Measurements from ENCODE around the gene GNGT2.

GNGT2 gene

DNA sequence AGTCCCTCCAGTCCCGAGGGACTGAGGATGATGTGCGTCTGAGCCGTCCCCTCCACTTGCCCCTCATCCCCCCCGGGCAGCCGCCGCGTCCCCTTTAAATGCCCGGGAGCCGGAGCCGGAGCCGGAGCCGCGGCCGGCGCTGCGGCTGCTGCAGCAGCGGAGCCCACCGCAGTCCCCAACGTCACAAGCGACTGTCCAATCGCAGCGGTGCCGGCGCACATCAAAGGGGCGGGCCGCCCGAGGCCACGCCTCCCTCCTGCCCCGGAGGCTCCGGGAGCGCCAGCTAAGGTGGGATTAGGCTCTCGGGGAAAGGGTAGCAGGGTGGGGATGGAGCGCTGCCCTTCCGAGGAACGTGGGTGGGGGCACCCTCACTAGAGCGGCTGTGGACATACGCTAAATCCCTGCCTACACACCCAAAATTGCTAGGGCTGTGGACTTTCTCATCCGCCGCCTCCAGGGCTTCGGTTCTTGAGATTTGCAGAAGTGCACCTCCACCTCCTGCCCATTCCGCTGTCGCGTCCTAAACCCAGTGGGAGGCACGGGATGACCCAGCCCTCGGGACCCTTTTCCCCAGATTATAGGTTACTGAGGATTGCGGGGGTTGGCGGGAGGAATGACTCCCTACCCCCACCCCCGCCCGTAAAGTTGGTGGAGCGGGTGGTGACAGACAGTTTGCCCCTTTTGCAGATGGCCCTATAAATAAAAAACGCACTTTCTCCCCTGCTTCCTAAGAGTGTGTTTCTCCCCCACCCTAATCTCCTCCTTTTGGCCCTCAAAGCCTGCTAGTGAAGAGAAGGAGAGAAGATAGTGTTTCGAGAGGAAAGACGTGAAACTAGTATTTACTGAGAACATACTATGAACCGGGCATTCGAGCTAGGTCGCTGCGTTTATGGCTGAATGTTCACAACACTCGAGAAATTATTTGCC lies 20.5 kb upstream of the GNGT2 start, which contains the start of gene PHOSPHO1 (continued):
- TF ChIP-seq SCRT2 (tag by site-specific recombination; IDR thresholded peaks at IDR 0.05): no peak
- no peak for TF ChIP-seq ZNF24 (tag by site-specific recombination; IDR thresholded peaks at IDR 0.05)
- TF ChIP-seq ZNF664 (tag by site-specific recombination; IDR thresholded peaks at IDR 0.05): peak; percentile 93
- no peak for TF ChIP-seq ZNF747 (tag by site-specific recombination; IDR thresholded peaks at IDR 0.05)
- TF ChIP-seq ZBTB20 (tag by site-specific recombination; IDR thresholded peaks at IDR 0.05): peak; percentile 34; the same call in 1 of the 2 replicates
- peak; percentile 86 for TF ChIP-seq SP2 (tag by site-specific recombination; IDR thresholded peaks at IDR 0.05)
- TF ChIP-seq ZNF629 (tag by site-specific recombination; IDR thresholded peaks at IDR 0.05): peak; percentile 65
- no peak for TF ChIP-seq FEZF1 (tag by site-specific recombination; IDR thresholded peaks at IDR 0.05)
- TF ChIP-seq PRDM1 (tag by site-specific recombination; IDR thresholded peaks at IDR 0.05): peak; percentile 26; the same call in 1 of the 2 replicates
- TF ChIP-seq ZSCAN30 (tag by site-specific recombination; IDR thresholded peaks at IDR 0.05): no peak
- TF ChIP-seq KLF16 (tag by site-specific recombination; IDR thresholded peaks at IDR 0.05): peak; percentile 50; the same call in 1 of the 2 replicates
- TF ChIP-seq KLF9 (tag by site-specific recombination; IDR thresholded peaks at IDR 0.05; ENCODE audit: low read depth): peak; percentile 80
- TF ChIP-seq ZNF776 (tag by site-specific recombination; IDR thresholded peaks at IDR 0.05; ENCODE audit: borderline replicate concordance): no peak
- TF ChIP-seq, protein P1, sequence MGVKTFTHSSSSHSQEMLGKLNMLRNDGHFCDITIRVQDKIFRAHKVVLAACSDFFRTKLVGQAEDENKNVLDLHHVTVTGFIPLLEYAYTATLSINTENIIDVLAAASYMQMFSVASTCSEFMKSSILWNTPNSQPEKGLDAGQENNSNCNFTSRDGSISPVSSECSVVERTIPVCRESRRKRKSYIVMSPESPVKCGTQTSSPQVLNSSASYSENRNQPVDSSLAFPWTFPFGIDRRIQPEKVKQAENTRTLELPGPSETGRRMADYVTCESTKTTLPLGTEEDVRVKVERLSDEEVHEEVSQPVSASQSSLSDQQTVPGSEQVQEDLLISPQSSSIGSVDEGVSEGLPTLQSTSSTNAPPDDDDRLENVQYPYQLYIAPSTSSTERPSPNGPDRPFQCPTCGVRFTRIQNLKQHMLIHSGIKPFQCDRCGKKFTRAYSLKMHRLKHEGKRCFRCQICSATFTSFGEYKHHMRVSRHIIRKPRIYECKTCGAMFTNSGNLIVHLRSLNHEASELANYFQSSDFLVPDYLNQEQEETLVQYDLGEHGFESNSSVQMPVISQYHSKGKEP (tag by site-specific recombination; IDR thresholded peaks at IDR 0.05): peak; percentile 96

DNA sequence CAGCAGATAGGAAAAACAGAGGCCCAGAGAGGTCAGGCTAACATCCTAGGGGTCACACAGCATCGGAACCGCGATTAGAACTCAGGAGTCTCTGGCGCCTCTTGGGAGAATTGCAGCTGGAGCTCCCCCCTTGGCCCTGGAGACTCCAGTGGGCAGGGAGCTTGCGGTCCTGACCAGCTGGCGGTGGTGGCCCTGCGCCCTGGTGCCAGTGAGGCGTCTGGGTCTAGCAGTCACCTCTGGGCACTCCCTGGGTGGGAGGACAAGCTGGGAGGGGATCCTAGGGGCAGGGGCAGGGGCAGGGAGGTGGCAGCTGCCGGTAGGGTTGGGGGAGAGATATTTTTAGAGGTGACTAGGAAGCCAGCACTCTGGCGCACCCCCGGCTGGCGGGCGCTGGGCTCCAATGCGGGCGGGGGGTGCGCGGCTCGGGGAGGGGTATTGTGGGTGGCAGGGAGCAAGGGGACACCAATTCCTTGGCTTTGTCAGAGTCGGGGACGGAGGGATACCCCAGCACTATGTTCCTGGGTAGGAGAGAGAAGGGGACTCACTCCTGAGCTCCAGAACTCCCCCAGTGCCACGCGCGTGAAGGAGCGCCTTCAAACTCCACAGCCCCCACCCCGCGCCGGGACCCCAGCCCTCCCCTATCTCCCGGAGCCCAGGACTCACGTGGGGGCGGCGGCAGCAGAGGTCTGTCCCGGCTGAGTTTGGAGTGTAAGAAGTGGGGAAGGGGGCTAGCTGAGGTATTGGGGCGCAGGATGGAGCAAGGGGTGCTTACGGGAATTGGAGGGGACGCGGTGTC lies 19.6 kb upstream of the GNGT2 start:
- no peaks in the 10 kb centered on the region for H3K36me3 ChIP-seq (ENCODE audit: control insufficient read depth in 2 of 2, insufficient read depth in 1 of 2, low read length in 2 of 2)
- TF ChIP-seq, protein P2, sequence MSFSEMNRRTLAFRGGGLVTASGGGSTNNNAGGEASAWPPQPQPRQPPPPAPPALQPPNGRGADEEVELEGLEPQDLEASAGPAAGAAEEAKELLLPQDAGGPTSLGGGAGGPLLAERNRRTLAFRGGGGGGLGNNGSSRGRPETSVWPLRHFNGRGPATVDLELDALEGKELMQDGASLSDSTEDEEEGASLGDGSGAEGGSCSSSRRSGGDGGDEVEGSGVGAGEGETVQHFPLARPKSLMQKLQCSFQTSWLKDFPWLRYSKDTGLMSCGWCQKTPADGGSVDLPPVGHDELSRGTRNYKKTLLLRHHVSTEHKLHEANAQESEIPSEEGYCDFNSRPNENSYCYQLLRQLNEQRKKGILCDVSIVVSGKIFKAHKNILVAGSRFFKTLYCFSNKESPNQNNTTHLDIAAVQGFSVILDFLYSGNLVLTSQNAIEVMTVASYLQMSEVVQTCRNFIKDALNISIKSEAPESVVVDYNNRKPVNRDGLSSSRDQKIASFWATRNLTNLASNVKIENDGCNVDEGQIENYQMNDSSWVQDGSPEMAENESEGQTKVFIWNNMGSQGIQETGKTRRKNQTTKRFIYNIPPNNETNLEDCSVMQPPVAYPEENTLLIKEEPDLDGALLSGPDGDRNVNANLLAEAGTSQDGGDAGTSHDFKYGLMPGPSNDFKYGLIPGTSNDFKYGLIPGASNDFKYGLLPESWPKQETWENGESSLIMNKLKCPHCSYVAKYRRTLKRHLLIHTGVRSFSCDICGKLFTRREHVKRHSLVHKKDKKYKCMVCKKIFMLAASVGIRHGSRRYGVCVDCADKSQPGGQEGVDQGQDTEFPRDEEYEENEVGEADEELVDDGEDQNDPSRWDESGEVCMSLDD (tag by site-specific recombination; IDR thresholded peaks at IDR 0.05): 0 out of 2 replicates have a peak, but pooled peaks have one; percentile 44
- TF ChIP-seq, protein P3, sequence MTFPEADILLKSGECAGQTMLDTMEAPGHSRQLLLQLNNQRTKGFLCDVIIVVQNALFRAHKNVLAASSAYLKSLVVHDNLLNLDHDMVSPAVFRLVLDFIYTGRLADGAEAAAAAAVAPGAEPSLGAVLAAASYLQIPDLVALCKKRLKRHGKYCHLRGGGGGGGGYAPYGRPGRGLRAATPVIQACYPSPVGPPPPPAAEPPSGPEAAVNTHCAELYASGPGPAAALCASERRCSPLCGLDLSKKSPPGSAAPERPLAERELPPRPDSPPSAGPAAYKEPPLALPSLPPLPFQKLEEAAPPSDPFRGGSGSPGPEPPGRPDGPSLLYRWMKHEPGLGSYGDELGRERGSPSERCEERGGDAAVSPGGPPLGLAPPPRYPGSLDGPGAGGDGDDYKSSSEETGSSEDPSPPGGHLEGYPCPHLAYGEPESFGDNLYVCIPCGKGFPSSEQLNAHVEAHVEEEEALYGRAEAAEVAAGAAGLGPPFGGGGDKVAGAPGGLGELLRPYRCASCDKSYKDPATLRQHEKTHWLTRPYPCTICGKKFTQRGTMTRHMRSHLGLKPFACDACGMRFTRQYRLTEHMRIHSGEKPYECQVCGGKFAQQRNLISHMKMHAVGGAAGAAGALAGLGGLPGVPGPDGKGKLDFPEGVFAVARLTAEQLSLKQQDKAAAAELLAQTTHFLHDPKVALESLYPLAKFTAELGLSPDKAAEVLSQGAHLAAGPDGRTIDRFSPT (tag by site-specific recombination; IDR thresholded peaks at IDR 0.05): no peak
- no peak for TF ChIP-seq ZNF140 (tag by site-specific recombination; IDR thresholded peaks at IDR 0.05)
- TF ChIP-seq ZBTB8A (tag by site-specific recombination; IDR thresholded peaks at IDR 0.05): no peak
- no peak for TF ChIP-seq OVOL3 (tag by site-specific recombination; IDR thresholded peaks at IDR 0.05)
- peak; percentile 43; the same call in 1 of the 2 replicates for TF ChIP-seq ZBTB7A (tag by site-specific recombination; IDR thresholded peaks at IDR 0.05; ENCODE audit: low read depth)
- no peak for TF ChIP-seq ZNF776 (tag by site-specific recombination; IDR thresholded peaks at IDR 0.05; ENCODE audit: borderline replicate concordance)
- TF ChIP-seq, protein P4, sequence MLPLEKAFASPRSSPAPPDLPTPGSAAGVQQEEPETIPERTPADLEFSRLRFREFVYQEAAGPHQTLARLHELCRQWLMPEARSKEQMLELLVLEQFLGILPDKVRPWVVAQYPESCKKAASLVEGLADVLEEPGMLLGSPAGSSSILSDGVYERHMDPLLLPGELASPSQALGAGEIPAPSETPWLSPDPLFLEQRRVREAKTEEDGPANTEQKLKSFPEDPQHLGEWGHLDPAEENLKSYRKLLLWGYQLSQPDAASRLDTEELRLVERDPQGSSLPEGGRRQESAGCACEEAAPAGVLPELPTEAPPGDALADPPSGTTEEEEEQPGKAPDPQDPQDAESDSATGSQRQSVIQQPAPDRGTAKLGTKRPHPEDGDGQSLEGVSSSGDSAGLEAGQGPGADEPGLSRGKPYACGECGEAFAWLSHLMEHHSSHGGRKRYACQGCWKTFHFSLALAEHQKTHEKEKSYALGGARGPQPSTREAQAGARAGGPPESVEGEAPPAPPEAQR (tag by site-specific recombination; IDR thresholded peaks at IDR 0.05): no peak
- peak; percentile 35; the same call in 1 of the 2 replicates for TF ChIP-seq GLIS2 (tag by site-specific recombination; IDR thresholded peaks at IDR 0.05)
- TF ChIP-seq ZNF621 (tag by site-specific recombination; IDR thresholded peaks at IDR 0.05): no peak
- no peak for TF ChIP-seq ZNF514 (tag by site-specific recombination; IDR thresholded peaks at IDR 0.05)
- no peak for TF ChIP-seq ZBTB17 (tag by site-specific recombination; IDR thresholded peaks at IDR 0.05)
- peak; percentile 87; the same call in 1 of the 2 replicates for TF ChIP-seq ZNF768 (tag by site-specific recombination; IDR thresholded peaks at IDR 0.05)
- no peak for TF ChIP-seq KLF7 (tag by site-specific recombination; IDR thresholded peaks at IDR 0.05; ENCODE audit: borderline replicate concordance)
- H3K9me3 ChIP-seq (ENCODE audit: control insufficient read depth, insufficient read depth, low read depth, low read length): no peaks in the 10 kb centered on the region
- ChIA-PET CTCF (interaction anchor here (0.6 to 6.3 kb wide), 6 partner anchors 9 to 333 kb away, joined by 3 to 63 read pairs (median 6); no protein-coding TSS in a partner anchor), POLR2A (interaction anchor here (1.1 to 1.7 kb wide), 2 partner anchors 30 to 38 kb away, joined by 4 to 8 read pairs; no protein-coding TSS in a partner anchor)
- no peak overlapping the region for H3K27ac ChIP-seq (ENCODE audit: extremely low read depth, low read depth, low read length)
- no peaks in the 10 kb centered on the region; the same call in 1 of the 2 replicates for H3K4me1 ChIP-seq (ENCODE audit: control insufficient read depth, insufficient read depth, low read length)
- H3K4me3 ChIP-seq (ENCODE audit: low read depth, low read length): peak overlapping the region; percentile 73

All from HEK293 (cell line).